Muscle layer of duodenum (tissue), 2 donors: ENCODE results near the gene ASH1L.
A peak's percentile ranks its signal among the peaks of the same experiment; 100 is the strongest.

Experiments used
- H3K27ac ChIP-seq: one replicate; pipeline ENCODE4 v1.7.0; 2013; ENCODE audit warnings: mild to moderate bottlenecking, low read length
- H3K27me3 ChIP-seq: one replicate; pipeline ENCODE4 v1.7.0; 2013; ENCODE audit warnings: low read depth, mild to moderate bottlenecking, control low read depth, low read length
- H3K36me3 ChIP-seq, 2 donors: one replicate each; pipeline ENCODE4 v1.7.0; 2013; ENCODE audit warnings: low read length in 2 of 2, control low read depth in 1 of 2, mild to moderate bottlenecking in 1 of 2; ENCODE audit not compliant: insufficient read depth in 2 of 2, control insufficient read depth in 1 of 2
- H3K4me1 ChIP-seq, 2 donors: one replicate each; pipeline ENCODE4 v1.7.0; 2013; ENCODE audit warnings: low read length in 2 of 2, mild to moderate bottlenecking in 2 of 2, control low read depth in 1 of 2, moderate library complexity in 1 of 2; ENCODE audit not compliant: insufficient read depth in 2 of 2, control insufficient read depth in 1 of 2
- H3K4me3 ChIP-seq, 2 donors: one replicate each; pipeline ENCODE4 v1.7.0; 2013; ENCODE audit warnings: low read length in 2 of 2, low read depth in 1 of 2, mild to moderate bottlenecking in 1 of 2
- H3K9me3 ChIP-seq, 2 donors: one replicate each; pipeline ENCODE4 v1.7.0; 2013; ENCODE audit warnings: low read length in 2 of 2, control low read depth in 1 of 2, mild to moderate bottlenecking in 1 of 2; ENCODE audit not compliant: control insufficient read depth in 1 of 2
- donor health status: healthy.

Gene ASH1L

DNA sequence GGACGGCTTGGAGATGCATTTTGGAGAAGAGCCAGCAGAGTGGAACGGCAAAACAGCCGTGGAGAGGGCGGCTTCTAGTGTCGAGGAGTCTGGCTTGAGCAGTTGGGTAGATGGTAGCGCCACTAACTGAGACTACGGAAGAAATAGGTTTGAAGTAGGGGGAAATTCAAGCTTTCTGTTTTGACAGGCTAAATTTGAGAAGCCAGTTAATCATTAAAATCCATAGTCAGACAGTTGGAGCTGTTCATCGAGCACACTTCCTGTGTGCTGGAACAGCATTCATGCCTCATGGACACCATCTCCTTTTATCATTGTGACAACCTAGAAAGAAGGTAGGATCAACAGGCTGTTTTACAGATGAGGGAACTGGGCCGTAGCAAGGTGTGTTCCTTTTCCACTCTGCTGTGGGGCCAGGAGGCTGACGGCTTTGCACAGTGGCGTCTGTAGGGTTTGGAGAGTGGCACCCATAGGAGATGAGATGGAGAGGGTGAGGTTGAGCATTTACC lies 258.0 kb downstream of the ASH1L start:
- Histone ChIP-seq H3K9me3 (no peaks in the 10 kb centered on the region), H3K27me3 (no peaks in the 10 kb centered on the region), H3K27ac (no peak overlapping the region), H3K4me1 (peaks cover 0 to 6% of the 10 kb centered on the region in 2 donors), H3K36me3 (no peaks in the 10 kb centered on the region), H3K4me3 (no peak overlapping the region)

- H3K4me3 ChIP-seq, result no peak within 1 kb of the TSS
- no peaks in the 10 kb centered on the region for H3K36me3 ChIP-seq
- no peak within 1 kb of the TSS for H3K27ac ChIP-seq
- H3K9me3 ChIP-seq, result no peaks in the 10 kb centered on the region
- H3K27me3 ChIP-seq, result no peaks in the 10 kb centered on the region
- H3K4me1 ChIP-seq, result no peaks in the 10 kb centered on the region
Measured at GRCh38 chr1:155301342-155301841, 261.2 kb downstream of the ASH1L start, which contains the start of gene PKLR. Gene PKLR (minus strand): TSS chr1:155301438. CDS start chr1:155301395, 43 bp downstream.

GRCh38 chr1:155300553-155301329 lies 261.9 kb downstream of the ASH1L start:
- Histone ChIP-seq H3K36me3 (no peaks in the 10 kb centered on the region), H3K4me1 (no peaks in the 10 kb centered on the region), H3K4me3 (no peak overlapping the region), H3K27ac (no peak overlapping the region), H3K27me3 (peaks cover 4% of the 10 kb centered on the region), H3K9me3 (no peaks in the 10 kb centered on the region)

DNA sequence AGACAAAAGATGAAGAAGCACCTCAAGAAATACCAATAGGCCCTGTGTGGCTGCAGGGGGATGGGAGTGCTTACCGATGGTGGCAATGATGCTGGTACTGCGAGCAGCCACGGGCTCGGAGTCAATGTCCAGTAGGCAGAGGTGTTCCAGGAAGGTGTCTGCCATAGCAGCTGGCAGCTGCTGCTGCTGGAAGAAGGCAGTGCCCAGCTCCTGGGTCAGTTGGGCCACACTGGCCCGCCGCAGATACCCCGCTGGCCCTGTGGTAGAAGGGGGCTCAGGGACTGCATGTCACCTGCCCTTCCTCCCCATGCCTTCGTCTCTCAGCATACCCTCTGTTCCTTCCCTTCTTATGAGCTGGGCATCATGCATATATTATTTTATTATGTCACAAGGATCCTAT lies 262.6 kb downstream of the ASH1L start:
- H3K9me3 ChIP-seq, result no peaks in the 10 kb centered on the region
- H3K36me3 ChIP-seq, result no peaks in the 10 kb centered on the region
- H3K27me3 ChIP-seq, result peaks cover 10% of the 10 kb centered on the region
- peaks cover 0 to 6% of the 10 kb centered on the region in 2 donors for H3K4me1 ChIP-seq
- H3K4me3 ChIP-seq, result no peak overlapping the region
- H3K27ac ChIP-seq, result no peak overlapping the region

DNA sequence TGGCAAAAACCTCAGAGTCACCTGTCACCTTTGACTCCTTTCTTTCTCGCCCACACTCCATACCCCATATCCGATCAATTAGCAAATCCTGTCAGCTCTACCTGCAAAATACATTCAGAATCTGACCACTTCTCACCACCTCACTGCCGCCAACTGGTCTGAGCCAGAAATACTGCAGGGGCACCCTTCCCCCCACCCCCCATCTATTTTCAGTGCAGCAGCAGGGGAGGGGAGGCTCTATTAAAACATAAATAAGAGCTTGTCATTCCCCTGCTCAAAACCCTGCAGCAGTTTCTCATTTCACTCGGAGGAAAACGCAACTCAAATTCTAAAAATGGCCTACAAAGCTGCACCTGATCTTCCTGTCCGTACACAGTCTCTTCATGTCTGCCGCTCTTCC lies 265.2 kb downstream of the ASH1L start:
- Histone ChIP-seq H3K9me3 (no peaks in the 10 kb centered on the region), H3K36me3 (no peaks in the 10 kb centered on the region), H3K4me3 (no peak overlapping the region), H3K27ac (no peak overlapping the region), H3K27me3 (peaks cover 19% of the 10 kb centered on the region), H3K4me1 (peaks cover 0 to 9% of the 10 kb centered on the region in 2 donors)

DNA sequence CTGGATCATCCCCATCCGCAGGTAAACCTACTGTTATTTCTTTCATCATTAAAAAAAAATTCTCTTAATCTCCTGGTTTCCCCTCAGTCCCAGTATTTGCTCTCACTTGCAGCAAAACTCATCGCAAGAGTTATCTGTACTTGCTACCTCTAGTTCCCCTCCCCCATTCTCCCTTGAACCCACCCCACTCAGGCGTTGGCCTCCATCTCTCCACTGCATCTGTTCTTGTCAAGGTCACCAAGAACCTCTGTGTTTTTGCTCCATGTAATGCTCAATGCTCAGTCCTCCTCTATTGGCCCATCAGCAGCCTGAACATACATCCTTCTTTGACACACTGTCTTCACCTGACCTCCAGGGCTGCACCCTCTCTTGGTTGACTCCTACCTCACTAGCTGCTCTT lies 265.9 kb downstream of the ASH1L start:
- no peaks in the 10 kb centered on the region for H3K9me3 ChIP-seq
- no peaks in the 10 kb centered on the region for H3K36me3 ChIP-seq
- H3K4me1 ChIP-seq, result peaks cover 0 to 9% of the 10 kb centered on the region in 2 donors
- H3K27ac ChIP-seq, result no peak overlapping the region
- H3K4me3 ChIP-seq, result no peak overlapping the region
- H3K27me3 ChIP-seq, result peaks cover 19% of the 10 kb centered on the region

DNA sequence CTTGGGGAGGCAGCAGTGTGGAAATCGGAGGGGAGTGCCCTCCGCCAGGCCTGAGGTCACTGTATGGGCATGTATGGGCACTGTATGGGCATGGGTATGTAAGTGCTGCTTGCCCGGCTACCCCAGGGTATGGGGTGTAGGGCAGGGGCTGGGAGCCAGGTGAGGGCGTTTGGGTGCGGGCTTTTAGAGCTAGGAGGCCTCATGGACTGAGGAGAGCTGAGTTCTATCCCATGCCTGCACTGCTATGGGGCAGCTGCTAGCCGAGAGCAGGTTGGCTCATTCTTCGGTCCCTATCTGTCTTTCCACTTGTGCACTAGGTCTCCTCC lies 266.7 kb downstream of the ASH1L start:
- Histone ChIP-seq H3K27ac (no peak overlapping the region), H3K36me3 (no peaks in the 10 kb centered on the region), H3K4me1 (peaks cover 0 to 9% of the 10 kb centered on the region in 2 donors), H3K9me3 (no peaks in the 10 kb centered on the region), H3K4me3 (no peak overlapping the region), H3K27me3 (peaks cover 19% of the 10 kb centered on the region)

GRCh38 chr1:155295183-155295941 lies 267.2 kb downstream of the ASH1L start:
- H3K4me3 ChIP-seq, result peak overlapping the region in 1 of 2 donors; percentile 8

DNA sequence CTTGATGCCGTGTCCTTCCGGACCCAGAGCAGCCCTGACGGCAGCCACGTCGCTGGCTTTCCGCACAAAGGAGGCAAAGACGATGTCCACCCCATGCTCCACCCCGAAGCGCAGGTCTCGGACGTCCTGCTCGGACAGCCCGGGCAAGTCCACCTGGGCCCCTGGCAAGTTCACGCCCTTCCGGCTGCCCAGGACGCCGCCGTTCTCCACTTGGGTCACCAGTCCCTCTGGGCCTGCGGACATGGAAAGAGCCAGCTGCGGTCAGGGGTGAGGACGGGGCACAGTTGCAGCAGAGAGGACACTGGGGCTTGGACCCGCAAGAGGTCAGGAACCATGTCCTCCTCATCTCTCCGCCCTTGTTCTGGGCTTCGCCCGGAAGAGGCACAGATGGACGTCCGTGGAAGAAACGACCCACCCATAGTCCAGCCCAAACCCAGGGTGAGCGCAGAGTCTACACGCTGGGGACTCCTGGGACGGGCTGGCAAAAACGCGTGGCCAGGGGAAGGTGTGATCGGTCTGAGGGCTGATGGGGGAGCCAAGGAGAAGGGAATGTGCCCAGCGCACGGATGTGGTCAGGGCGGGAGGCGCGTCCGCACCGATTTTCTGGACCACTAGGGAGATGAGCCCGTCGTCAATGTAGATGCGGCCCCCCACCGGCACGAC lies 268.0 kb downstream of the ASH1L start:
- peaks cover 0 to 9% of the 10 kb centered on the region in 2 donors for H3K4me1 ChIP-seq
- H3K27ac ChIP-seq, result no peak overlapping the region
- no peaks in the 10 kb centered on the region for H3K9me3 ChIP-seq
- H3K27me3 ChIP-seq, result peaks cover 19% of the 10 kb centered on the region
- H3K36me3 ChIP-seq, result no peaks in the 10 kb centered on the region
- peak overlapping the region in 1 of 2 donors; percentile 8 for H3K4me3 ChIP-seq

More at GRCh38 chr1:155295183-155295941, 267.2 kb downstream of the ASH1L start:
- H3K4me1 ChIP-seq, result peaks cover 0 to 9% of the 10 kb centered on the region in 2 donors
- peaks cover 19% of the 10 kb centered on the region for H3K27me3 ChIP-seq
- H3K27ac ChIP-seq, result no peak overlapping the region
- H3K9me3 ChIP-seq, result no peaks in the 10 kb centered on the region
- no peaks in the 10 kb centered on the region for H3K36me3 ChIP-seq

GRCh38 chr1:155293086-155293749 lies 269.4 kb downstream of the ASH1L start:
- Histone ChIP-seq H3K36me3 (no peaks in the 10 kb centered on the region), H3K9me3 (no peaks in the 10 kb centered on the region), H3K4me1 (peaks cover 0 to 9% of the 10 kb centered on the region in 2 donors), H3K4me3 (no peak overlapping the region), H3K27ac (no peak overlapping the region), H3K27me3 (peaks cover 19% of the 10 kb centered on the region)
